Activated CD4-positive, alpha-beta memory T cell treated with anti-CD3 and anti-CD28 coated beads, Interleukin-2, amount 10 ng/mL, durations not matched to agents 7 days and 5 days (primary cell): Measurements from ENCODE around the gene GPR152. TPM values are rescaled to one million over a fixed set of nuclear protein-coding genes. Genes with fewer than 3 reads are reported as not detected.

ENCODE experiments used
- CTCF ChIA-PET: fragments of 350-600 bp; sonication (Branson Sonifier 250); formaldehyde crosslinking; loops from one replicate; lab custom pipeline; 2021; ENCODE audit warnings: antibody characterized with exemption, inconsistent platforms; lab: Charles Lee
- POLR2A ChIA-PET: fragments of 350-600 bp; sonication (Branson Sonifier 250); formaldehyde crosslinking; loops from one replicate; lab custom pipeline; 2021; ENCODE audit warnings: antibody characterized with exemption; lab: Charles Lee
- DNase-seq: peaks from one replicate; pipeline ENCODE4 v3.0.0-alpha.2; 2020
- H3K27ac Mint-ChIP-seq: one replicate; pipeline ENCODE4 v1.8.0; 2021; ENCODE audit warnings: mild to moderate bottlenecking, mixed read lengths
- H3K27me3 Mint-ChIP-seq: one replicate; pipeline ENCODE4 v1.8.0; 2021; ENCODE audit warnings: mixed read lengths
- H3K36me3 Mint-ChIP-seq: one replicate; pipeline ENCODE4 v1.8.0; 2021; ENCODE audit warnings: low read depth, mixed read lengths
- H3K4me1 Mint-ChIP-seq: one replicate; pipeline ENCODE4 v1.8.0; 2021; ENCODE audit warnings: mixed read lengths
- H3K4me3 Mint-ChIP-seq: one replicate; pipeline ENCODE4 v1.8.0; 2021; ENCODE audit warnings: mild to moderate bottlenecking, mixed read lengths
- H3K9me3 Mint-ChIP-seq: one replicate; pipeline ENCODE4 v1.8.0; 2021; ENCODE audit warnings: mixed read lengths
- total RNA-seq, 2 experiments: library from RNA; stranded (reverse); gene quantifications; one replicate each; pipeline ENCODE4 v1.2.3, GENCODE V29; 2021

The GPR152 gene
- total RNA-seq, 2 experiments from 2014 or later, result not detected

GRCh38 chr11:67415501-67416304 is 36.8 kb downstream of the GPR152 start, which contains the start of gene CARNS1:
CARNS1 (plus strand) TSS chr11:67415678; CDS start chr11:67416200, 522 bp downstream.
- DNase-seq, result no peak
- H3K4me1 Mint-ChIP-seq, result peaks cover 60% of the 10 kb centered on the region
- H3K4me3 Mint-ChIP-seq, result peak within 1 kb of the TSS; percentile 11
- ChIA-PET CTCF (no interaction called here), POLR2A (interaction anchor here (1.4 to 11.7 kb wide), 6 partner anchors 8 to 69 kb away, joined by 5 to 155 read pairs (median 44); partner anchors contain the start of genes PPP1CA, PTPRCAP, RPS6KB2 and TBC1D10C)
- no peak within 1 kb of the TSS for H3K27ac Mint-ChIP-seq
- no peaks in the 10 kb centered on the region for H3K9me3 Mint-ChIP-seq
- H3K36me3 Mint-ChIP-seq, result peaks cover 6% of the 10 kb centered on the region
- peaks cover 17% of the 10 kb centered on the region for H3K27me3 Mint-ChIP-seq

GRCh38 chr11:67413266-67413849 is 39.2 kb downstream of the GPR152 start:
- Mint-ChIP-seq H3K4me3 (no peak overlapping the region), H3K4me1 (peaks cover 66% of the 10 kb centered on the region), H3K36me3 (peaks cover 26% of the 10 kb centered on the region), H3K27me3 (peaks cover 17% of the 10 kb centered on the region), H3K27ac (no peak overlapping the region), H3K9me3 (no peaks in the 10 kb centered on the region)
- CTCF ChIA-PET, result interaction anchor here (1.6 to 2.7 kb wide), 2 partner anchors 10 to 26 kb away, joined by 4 to 21 read pairs; partner anchors contain the start of genes PPP1CA and TBC1D10C
- DNase-seq, result no peak
- POLR2A ChIA-PET, result interaction anchor here (0.7 to 11.7 kb wide), 13 partner anchors 7 to 125 kb away, joined by 3 to 155 read pairs (median 3); partner anchors contain the start of genes PPP1CA, PTPRCAP, RPS6KB2 and TBC1D10C

- Mint-ChIP-seq H3K27me3 (peaks cover 17% of the 10 kb centered on the region), H3K27ac (no peak overlapping the region), H3K4me3 (no peak overlapping the region), H3K9me3 (no peaks in the 10 kb centered on the region), H3K4me1 (peaks cover 69% of the 10 kb centered on the region), H3K36me3 (peaks cover 33% of the 10 kb centered on the region)
- ChIA-PET CTCF (interaction anchor here (0.6 to 2.7 kb wide), 4 partner anchors 10 to 76 kb away, joined by 3 to 21 read pairs (median 4); partner anchors contain the start of genes PPP1CA and TBC1D10C), POLR2A (interaction anchor here (1.0 to 11.7 kb wide), 12 partner anchors 8 to 125 kb away, joined by 3 to 155 read pairs (median 4); partner anchors contain the start of genes PPP1CA, PTPRCAP, RAD9A and RPS6KB2)
- DNase-seq, result no peak
Measured at GRCh38 chr11:67412495-67413179, 39.9 kb downstream of the GPR152 start.

- peaks cover 14% of the 10 kb centered on the region for H3K27me3 Mint-ChIP-seq
- DNase-seq, result no peak
- H3K9me3 Mint-ChIP-seq, result no peaks in the 10 kb centered on the region
- H3K36me3 Mint-ChIP-seq, result peaks cover 41% of the 10 kb centered on the region
- ChIA-PET POLR2A (interaction anchor here (1.2 to 11.7 kb wide), 7 partner anchors 9 to 26 kb away, joined by 4 to 155 read pairs (median 16); partner anchors contain the start of genes PPP1CA, PTPRCAP, RAD9A and RPS6KB2), CTCF (interaction anchor here (1.6 to 2.7 kb wide), 2 partner anchors 9 to 77 kb away, joined by 5 to 21 read pairs; partner anchors contain the start of genes PPP1CA and TBC1D10C)
- no peak overlapping the region for H3K4me3 Mint-ChIP-seq
- peaks cover 73% of the 10 kb centered on the region for H3K4me1 Mint-ChIP-seq
- H3K27ac Mint-ChIP-seq, result no peak overlapping the region
Measured at GRCh38 chr11:67411785-67412152, 40.8 kb downstream of the GPR152 start.

GRCh38 chr11:67410984-67411784 is 41.3 kb downstream of the GPR152 start:
- POLR2A ChIA-PET, result interaction anchor here (1.2 to 11.7 kb wide), 6 partner anchors 8 to 27 kb away, joined by 4 to 155 read pairs (median 22); partner anchors contain the start of genes PPP1CA, PTPRCAP, RAD9A and RPS6KB2
- no peaks in the 10 kb centered on the region for H3K9me3 Mint-ChIP-seq
- peaks cover 47% of the 10 kb centered on the region for H3K36me3 Mint-ChIP-seq
- H3K27ac Mint-ChIP-seq, result peak overlapping the region; percentile 44
- CTCF ChIA-PET, result interaction anchor here (1.6 kb wide), 1 partner anchor 77 kb away, joined by 5 read pairs; no protein-coding TSS in a partner anchor
- H3K4me1 Mint-ChIP-seq, result peaks cover 73% of the 10 kb centered on the region
- peaks cover 9% of the 10 kb centered on the region for H3K27me3 Mint-ChIP-seq
- DNase-seq, result no peak
- H3K4me3 Mint-ChIP-seq, result peak overlapping the region; percentile 32

GRCh38 chr11:67410369-67410831 is 42.1 kb downstream of the GPR152 start:
- peaks cover 53% of the 10 kb centered on the region for H3K36me3 Mint-ChIP-seq
- H3K27ac Mint-ChIP-seq, result peak overlapping the region; percentile 92
- CTCF ChIA-PET, result no interaction called here
- H3K4me1 Mint-ChIP-seq, result peaks cover 76% of the 10 kb centered on the region
- H3K4me3 Mint-ChIP-seq, result peak overlapping the region; percentile 84
- POLR2A ChIA-PET, result interaction anchor here (3.0 to 11.7 kb wide), 4 partner anchors 8 to 27 kb away, joined by 16 to 155 read pairs (median 33); partner anchors contain the start of genes PPP1CA, PTPRCAP, RPS6KB2 and TBC1D10C
- H3K9me3 Mint-ChIP-seq, result no peaks in the 10 kb centered on the region
- H3K27me3 Mint-ChIP-seq, result peaks cover 6% of the 10 kb centered on the region
- DNase-seq, result no peak

GRCh38 chr11:67409781-67410368 is 42.7 kb downstream of the GPR152 start:
- H3K36me3 Mint-ChIP-seq, result peaks cover 58% of the 10 kb centered on the region
- ChIA-PET POLR2A (interaction anchor here (1.2 to 3.5 kb wide), 7 partner anchors 9 to 82 kb away, joined by 4 to 91 read pairs (median 17); partner anchors contain the start of genes AIP, PTPRCAP and RAD9A), CTCF (interaction anchor here (0.6 to 1.9 kb wide), 2 partner anchors 10 to 58 kb away, joined by 3 to 7 read pairs; no protein-coding TSS in a partner anchor)
- peaks cover 77% of the 10 kb centered on the region for H3K4me1 Mint-ChIP-seq
- H3K27me3 Mint-ChIP-seq, result peaks cover 4% of the 10 kb centered on the region
- no peak for DNase-seq
- peak overlapping the region; percentile 84 for H3K4me3 Mint-ChIP-seq
- peak overlapping the region; percentile 92 for H3K27ac Mint-ChIP-seq
- no peaks in the 10 kb centered on the region for H3K9me3 Mint-ChIP-seq

- Mint-ChIP-seq H3K4me3 (peak overlapping the region; percentile 85), H3K27ac (peak overlapping the region; percentile 99), H3K27me3 (peaks cover 4% of the 10 kb centered on the region), H3K4me1 (peaks cover 77% of the 10 kb centered on the region), H3K9me3 (no peaks in the 10 kb centered on the region), H3K36me3 (peaks cover 64% of the 10 kb centered on the region)
- DNase-seq, result peak; percentile 90
- POLR2A ChIA-PET, result interaction anchor here (0.6 to 3.5 kb wide), 20 partner anchors 9 to 156 kb away, joined by 3 to 91 read pairs (median 8); partner anchors contain the start of genes AIP, ANKRD13D, PITPNM1 and POLD4
- CTCF ChIA-PET, result interaction anchor here (0.6 to 3.2 kb wide), 5 partner anchors 10 to 59 kb away, joined by 3 to 19 read pairs (median 7); partner anchors contain the start of genes PTPRCAP and RPS6KB2
Measured at GRCh38 chr11:67409261-67409666, 43.3 kb downstream of the GPR152 start.

GRCh38 chr11:67408437-67409200 is 43.9 kb downstream of the GPR152 start:
- Mint-ChIP-seq H3K4me3 (peak overlapping the region; percentile 85), H3K27me3 (peaks cover 4% of the 10 kb centered on the region), H3K9me3 (no peaks in the 10 kb centered on the region), H3K27ac (peak overlapping the region; percentile 99), H3K4me1 (peaks cover 78% of the 10 kb centered on the region), H3K36me3 (peaks cover 67% of the 10 kb centered on the region)
- DNase-seq, result peak; percentile 54
- ChIA-PET CTCF (interaction anchor here (1.4 to 3.2 kb wide), 5 partner anchors 17 to 59 kb away, joined by 4 to 19 read pairs (median 7); partner anchors contain the start of genes PTPRCAP and RPS6KB2), POLR2A (interaction anchor here (0.6 to 3.5 kb wide), 23 partner anchors 8 to 155 kb away, joined by 3 to 91 read pairs (median 6); partner anchors contain the start of genes AIP, ANKRD13D, CLCF1 and CORO1B)

GRCh38 chr11:67407688-67408163 is 44.8 kb downstream of the GPR152 start:
- peaks cover 81% of the 10 kb centered on the region for H3K4me1 Mint-ChIP-seq
- no peak for DNase-seq
- peak overlapping the region; percentile 99 for H3K27ac Mint-ChIP-seq
- no peaks in the 10 kb centered on the region for H3K27me3 Mint-ChIP-seq
- H3K4me3 Mint-ChIP-seq, result peak overlapping the region; percentile 85
- H3K9me3 Mint-ChIP-seq, result no peaks in the 10 kb centered on the region
- ChIA-PET POLR2A (interaction anchor here (0.9 to 3.5 kb wide), 18 partner anchors 10 to 78 kb away, joined by 3 to 91 read pairs (median 8); partner anchors contain the start of genes AIP, CLCF1, CORO1B and POLD4), CTCF (interaction anchor here (0.8 to 3.2 kb wide), 5 partner anchors 18 to 60 kb away, joined by 3 to 19 read pairs (median 7); partner anchors contain the start of genes PTPRCAP and RPS6KB2)
- H3K36me3 Mint-ChIP-seq, result peaks cover 69% of the 10 kb centered on the region
